Measurements from ENCODE around the gene ASB11. TPM values are rescaled to one million over a fixed set of nuclear protein-coding genes. Genes with fewer than 3 reads are reported as not detected.

The ASB11 gene, protein sequence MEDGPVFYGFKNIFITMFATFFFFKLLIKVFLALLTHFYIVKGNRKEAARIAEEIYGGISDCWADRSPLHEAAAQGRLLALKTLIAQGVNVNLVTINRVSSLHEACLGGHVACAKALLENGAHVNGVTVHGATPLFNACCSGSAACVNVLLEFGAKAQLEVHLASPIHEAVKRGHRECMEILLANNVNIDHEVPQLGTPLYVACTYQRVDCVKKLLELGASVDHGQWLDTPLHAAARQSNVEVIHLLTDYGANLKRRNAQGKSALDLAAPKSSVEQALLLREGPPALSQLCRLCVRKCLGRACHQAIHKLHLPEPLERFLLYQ
- polyA plus RNA-seq (2013, experiment 1 of 2) = not detected
- polyA plus RNA-seq (2013, experiment 2 of 2) = not detected

DNA sequence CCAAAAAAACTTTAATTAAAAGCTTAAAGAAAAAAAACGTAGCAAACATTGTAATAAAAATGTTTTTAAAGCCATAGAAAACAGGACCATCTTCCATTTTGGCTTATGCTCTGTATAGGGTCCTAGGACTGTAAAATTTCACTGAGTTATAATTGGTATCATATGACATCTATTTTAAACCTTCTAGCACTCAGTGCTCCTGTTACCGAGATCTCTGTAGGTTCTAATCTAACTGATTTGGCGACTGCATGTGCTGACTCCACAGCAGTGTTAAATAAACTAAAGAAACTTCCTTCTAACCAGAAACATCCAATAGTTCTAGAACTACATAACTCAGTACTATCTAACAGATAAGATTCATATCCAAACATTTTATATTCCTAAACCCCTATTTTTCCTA, at the start of gene ASB11:
Gene ASB11 (minus strand): TSS at position 132 of the 400 bp plus-strand sequence. CDS start 35 bp downstream, at position 97.
- no peak within 1 kb of the TSS for H3K27ac ChIP-seq (replicated peaks; ENCODE audit: low read length)
- H3K9ac ChIP-seq (ENCODE audit: low read depth, low read length, poor library complexity) = no peak within 1 kb of the TSS
- no peak within 1 kb of the TSS for H2AFZ ChIP-seq (ENCODE audit: low read length)
- no peak within 1 kb of the TSS for H2BK15ac ChIP-seq (ENCODE audit: low read length)
- H3K27me3 ChIP-seq (ENCODE audit: control insufficient read depth in 3 of 3, insufficient read depth in 3 of 3, low read depth in 1 of 3, low read length in 3 of 3) = peaks cover 0 to 9% (median 0%) of the 10 kb centered on the region in 3 experiments
- H3K4ac ChIP-seq (ENCODE audit: low read length) = no peak within 1 kb of the TSS
- H3K4me2 ChIP-seq (ENCODE audit: insufficient read depth, low read length, poor library complexity, severe bottlenecking) = no peak within 1 kb of the TSS
- no peak within 1 kb of the TSS for H2BK5ac ChIP-seq (ENCODE audit: low read length)
- H2AK5ac ChIP-seq (ENCODE audit: low read depth, low read length) = no peak within 1 kb of the TSS
- H4K91ac ChIP-seq (ENCODE audit: low read depth, low read length, poor library complexity) = no peak within 1 kb of the TSS
- H3K79me1 ChIP-seq (ENCODE audit: low read depth, low read length) = no peaks in the 10 kb centered on the region
- no peak within 1 kb of the TSS for H3K14ac ChIP-seq (ENCODE audit: low read length)
- no peak within 1 kb of the TSS for H3K23ac ChIP-seq (ENCODE audit: low read depth, low read length, poor library complexity)
- H3K4me1 ChIP-seq (ENCODE audit: control insufficient read depth in 2 of 2, insufficient read depth in 1 of 2, low read depth in 1 of 2, low read length in 2 of 2) = no peaks in the 10 kb centered on the region
- H3K36me3 ChIP-seq (replicated peaks in 1 of 2; ENCODE audit: control insufficient read depth in 2 of 2, insufficient read depth in 2 of 2, low read length in 2 of 2) = peaks cover 0 to 9% of the 10 kb centered on the region in 2 donors
- no CpG with 5 or more reads among the region's 3 CpGs for WGBS, 2 donors (ENCODE audit: extremely low coverage in 2 of 2, insufficient read length in 2 of 2, insufficient replicate concordance in 1 of 2)
- no peak within 1 kb of the TSS for H2BK120ac ChIP-seq (ENCODE audit: low read depth, low read length)
- no peak within 1 kb of the TSS for H2BK12ac ChIP-seq (ENCODE audit: low read length)
- H3K4me3 ChIP-seq (ENCODE audit: low read length in 2 of 2) = no peak within 1 kb of the TSS
- no peak within 1 kb of the TSS for H3K18ac ChIP-seq (ENCODE audit: low read length)
- DNase-seq (ENCODE audit: low spot score) = no peak
- H4K8ac ChIP-seq (ENCODE audit: low read depth, low read length) = no peak within 1 kb of the TSS
- no peaks in the 10 kb centered on the region for H3K9me3 ChIP-seq (replicated peaks in 1 of 2; ENCODE audit: control insufficient read depth in 2 of 2, insufficient read depth in 1 of 2, low read depth in 1 of 2, low read length in 2 of 2)

DNA sequence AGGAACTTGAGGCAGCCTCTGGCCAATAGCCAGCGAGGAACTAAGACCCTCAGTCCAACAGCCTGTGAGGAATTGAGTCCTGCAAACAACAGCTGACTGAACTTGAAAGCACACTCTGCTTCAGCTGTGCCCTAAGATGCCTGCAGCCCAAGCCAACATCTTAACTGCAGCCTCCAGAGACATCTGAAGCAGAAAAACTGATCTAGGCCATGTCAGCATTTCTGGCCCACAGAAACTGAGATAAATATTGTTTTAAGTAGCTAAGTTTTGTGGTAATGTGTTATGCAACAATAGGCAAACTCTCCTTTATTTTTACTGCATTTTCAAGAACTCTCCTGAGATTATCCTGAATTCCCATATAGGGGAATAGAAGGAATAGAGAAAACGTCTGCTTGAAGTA, 44.3 kb upstream of the ASB11 start:
- Histone ChIP-seq H3K18ac (ENCODE audit: low read length) (no peak overlapping the region), H3K79me1 (ENCODE audit: low read depth, low read length) (no peaks in the 10 kb centered on the region), H3K4me3 (ENCODE audit: low read length in 2 of 2) (no peak overlapping the region), H3K14ac (ENCODE audit: low read length) (no peak overlapping the region), H2AK5ac (ENCODE audit: low read depth, low read length) (no peak overlapping the region), H2BK12ac (ENCODE audit: low read length) (no peak overlapping the region), H3K4ac (ENCODE audit: low read length) (no peak overlapping the region), H3K36me3 (replicated peaks in 1 of 2; ENCODE audit: control insufficient read depth in 2 of 2, insufficient read depth in 2 of 2, low read length in 2 of 2) (no peaks in the 10 kb centered on the region), H3K4me2 (ENCODE audit: insufficient read depth, low read length, poor library complexity, severe bottlenecking) (no peak overlapping the region), H3K4me1 (ENCODE audit: control insufficient read depth in 2 of 2, insufficient read depth in 1 of 2, low read depth in 1 of 2, low read length in 2 of 2) (no peaks in the 10 kb centered on the region), H2BK15ac (ENCODE audit: low read length) (no peak overlapping the region), H3K9me3 (replicated peaks in 1 of 2; ENCODE audit: control insufficient read depth in 2 of 2, insufficient read depth in 1 of 2, low read depth in 1 of 2, low read length in 2 of 2) (no peaks in the 10 kb centered on the region), H3K23ac (ENCODE audit: low read depth, low read length, poor library complexity) (no peak overlapping the region), H2AFZ (ENCODE audit: low read length) (no peak overlapping the region), H3K9ac (ENCODE audit: low read depth, low read length, poor library complexity) (no peak overlapping the region), H2BK120ac (ENCODE audit: low read depth, low read length) (no peak overlapping the region), H4K91ac (ENCODE audit: low read depth, low read length, poor library complexity) (no peak overlapping the region), H3K27me3 (ENCODE audit: control insufficient read depth in 3 of 3, insufficient read depth in 3 of 3, low read depth in 1 of 3, low read length in 3 of 3) (peaks cover 0 to 9% (median 0%) of the 10 kb centered on the region in 3 experiments), H4K8ac (ENCODE audit: low read depth, low read length) (no peak overlapping the region), H2BK5ac (ENCODE audit: low read length) (no peak overlapping the region), H3K27ac (replicated peaks; ENCODE audit: low read length) (no peak overlapping the region)
- DNase-seq (ENCODE audit: low spot score) = no peak
- no CpG with 5 or more reads among the region's 2 CpGs for WGBS, 2 donors (ENCODE audit: extremely low coverage in 2 of 2, insufficient read length in 2 of 2, insufficient replicate concordance in 1 of 2)

DNA sequence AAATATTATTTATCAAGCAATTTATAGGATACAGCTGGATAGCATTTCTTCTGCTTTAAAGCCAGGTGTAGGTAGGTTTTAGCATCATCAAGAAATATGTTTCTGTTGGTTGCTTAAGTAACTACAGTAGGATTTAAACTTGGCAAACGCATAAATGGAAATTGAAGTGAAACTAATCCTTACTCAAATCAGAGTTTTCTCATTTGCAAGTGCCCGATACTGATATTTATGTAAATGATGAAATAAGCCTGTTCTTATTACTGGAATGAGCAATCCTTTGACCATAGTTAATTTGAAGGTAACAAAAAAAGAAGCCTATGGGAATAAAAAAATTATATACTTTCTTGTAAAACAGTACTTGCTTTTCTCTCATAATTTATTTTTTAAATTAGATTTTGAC, 43.1 kb upstream of the ASB11 start:
- Histone ChIP-seq H3K9ac (ENCODE audit: low read depth, low read length, poor library complexity) (no peak overlapping the region), H3K27ac (replicated peaks; ENCODE audit: low read length) (no peak overlapping the region), H3K36me3 (replicated peaks in 1 of 2; ENCODE audit: control insufficient read depth in 2 of 2, insufficient read depth in 2 of 2, low read length in 2 of 2) (no peaks in the 10 kb centered on the region), H3K9me3 (replicated peaks in 1 of 2; ENCODE audit: control insufficient read depth in 2 of 2, insufficient read depth in 1 of 2, low read depth in 1 of 2, low read length in 2 of 2) (no peaks in the 10 kb centered on the region), H2BK5ac (ENCODE audit: low read length) (no peak overlapping the region), H2AFZ (ENCODE audit: low read length) (no peak overlapping the region), H3K14ac (ENCODE audit: low read length) (no peak overlapping the region), H3K27me3 (ENCODE audit: control insufficient read depth in 3 of 3, insufficient read depth in 3 of 3, low read depth in 1 of 3, low read length in 3 of 3) (peaks cover 0 to 9% (median 0%) of the 10 kb centered on the region in 3 experiments), H3K4me1 (ENCODE audit: control insufficient read depth in 2 of 2, insufficient read depth in 1 of 2, low read depth in 1 of 2, low read length in 2 of 2) (no peaks in the 10 kb centered on the region), H3K23ac (ENCODE audit: low read depth, low read length, poor library complexity) (no peak overlapping the region), H2BK15ac (ENCODE audit: low read length) (no peak overlapping the region), H4K91ac (ENCODE audit: low read depth, low read length, poor library complexity) (no peak overlapping the region), H2BK120ac (ENCODE audit: low read depth, low read length) (no peak overlapping the region), H4K8ac (ENCODE audit: low read depth, low read length) (no peak overlapping the region), H3K18ac (ENCODE audit: low read length) (no peak overlapping the region), H3K79me1 (ENCODE audit: low read depth, low read length) (no peaks in the 10 kb centered on the region), H3K4me3 (ENCODE audit: low read length in 2 of 2) (no peak overlapping the region), H3K4me2 (ENCODE audit: insufficient read depth, low read length, poor library complexity, severe bottlenecking) (no peak overlapping the region), H2AK5ac (ENCODE audit: low read depth, low read length) (no peak overlapping the region), H2BK12ac (ENCODE audit: low read length) (no peak overlapping the region), H3K4ac (ENCODE audit: low read length) (no peak overlapping the region)
- WGBS, 2 donors (ENCODE audit: extremely low coverage in 2 of 2, insufficient read length in 2 of 2, insufficient replicate concordance in 1 of 2) = no CpG with 5 or more reads among the region's 2 CpGs
- DNase-seq (ENCODE audit: low spot score) = no peak

DNA sequence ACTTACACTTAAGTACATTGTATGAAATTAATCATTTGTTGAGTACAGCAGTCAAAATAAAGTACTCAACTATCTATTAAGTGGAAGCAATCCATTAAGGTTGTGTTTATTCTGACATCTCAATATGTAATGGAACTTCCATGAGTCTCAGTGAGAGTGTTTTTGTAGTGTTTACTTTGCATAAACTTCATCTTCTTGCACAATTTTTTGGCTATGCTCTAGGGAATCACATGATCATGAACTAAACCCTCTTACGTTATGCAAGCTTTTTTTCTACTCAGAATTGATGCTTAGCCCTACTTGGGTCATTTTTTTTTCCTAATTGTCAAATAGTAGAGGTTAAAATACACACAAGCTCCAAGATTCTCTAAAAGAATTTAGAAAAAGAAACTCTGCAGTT, 41.0 kb upstream of the ASB11 start:
- H3K36me3 ChIP-seq (replicated peaks in 1 of 2; ENCODE audit: control insufficient read depth in 2 of 2, insufficient read depth in 2 of 2, low read length in 2 of 2) = no peaks in the 10 kb centered on the region

More for the DNA sequence above, 41.0 kb upstream of the ASB11 start:
- Histone ChIP-seq H3K4me1 (ENCODE audit: control insufficient read depth in 2 of 2, insufficient read depth in 1 of 2, low read depth in 1 of 2, low read length in 2 of 2) (no peaks in the 10 kb centered on the region), H3K9me3 (replicated peaks in 1 of 2; ENCODE audit: control insufficient read depth in 2 of 2, insufficient read depth in 1 of 2, low read depth in 1 of 2, low read length in 2 of 2) (no peaks in the 10 kb centered on the region), H3K27ac (replicated peaks; ENCODE audit: low read length) (no peak overlapping the region), H3K27me3 (ENCODE audit: control insufficient read depth in 3 of 3, insufficient read depth in 3 of 3, low read depth in 1 of 3, low read length in 3 of 3) (peaks cover 0 to 9% (median 0%) of the 10 kb centered on the region in 3 experiments), H2BK12ac (ENCODE audit: low read length) (no peak overlapping the region), H2BK5ac (ENCODE audit: low read length) (no peak overlapping the region), H3K4me3 (ENCODE audit: low read length in 2 of 2) (no peak overlapping the region), H3K4ac (ENCODE audit: low read length) (no peak overlapping the region), H3K9ac (ENCODE audit: low read depth, low read length, poor library complexity) (no peak overlapping the region), H2BK120ac (ENCODE audit: low read depth, low read length) (no peak overlapping the region), H3K79me1 (ENCODE audit: low read depth, low read length) (no peaks in the 10 kb centered on the region), H2AK5ac (ENCODE audit: low read depth, low read length) (no peak overlapping the region), H4K8ac (ENCODE audit: low read depth, low read length) (no peak overlapping the region), H3K4me2 (ENCODE audit: insufficient read depth, low read length, poor library complexity, severe bottlenecking) (no peak overlapping the region), H3K14ac (ENCODE audit: low read length) (no peak overlapping the region), H3K23ac (ENCODE audit: low read depth, low read length, poor library complexity) (no peak overlapping the region), H4K91ac (ENCODE audit: low read depth, low read length, poor library complexity) (no peak overlapping the region), H2BK15ac (ENCODE audit: low read length) (no peak overlapping the region), H3K18ac (ENCODE audit: low read length) (no peak overlapping the region), H2AFZ (ENCODE audit: low read length) (no peak overlapping the region)
- no peak for DNase-seq (ENCODE audit: low spot score)
- no CpG with 5 or more reads among the region's 1 CpG for WGBS, 2 donors (ENCODE audit: extremely low coverage in 2 of 2, insufficient read length in 2 of 2, insufficient replicate concordance in 1 of 2)

All from neuronal stem cell (in vitro differentiated cells).